IMR-90 (cell line): ENCODE data around the gene COLEC11. TPM values are rescaled to one million over a fixed set of nuclear protein-coding genes. Genes with fewer than 3 reads are reported as not detected.

Experiments
- ATAC-seq: fragments of 200-7000 bp; cut with Tn5 transposase; 2 replicates; pipeline ENCODE4 v1.9.1; 2020; ENCODE audit warnings: low read depth, mild to moderate bottlenecking, moderate library complexity
- BruUV-seq: library from RNA; stranded (reverse); fragments of 400-500 nt; replicated peaks from 2 replicates; lab custom pipeline; 2021; lab: Mats Ljungman, UMichigan
- CTCF ChIA-PET: fragments of 300-600 bp; formaldehyde crosslinking; extraction: SDS; loops from one replicate; lab custom pipeline; 2021; ENCODE audit warnings: antibody characterized with exemption; lab: Yijun Ruan, JAX
- POLR2A ChIA-PET: fragments of 300-600 bp; sonication (Branson Sonifier 250); formaldehyde crosslinking; loops from one replicate; lab custom pipeline; 2022; ENCODE audit warnings: antibody characterized with exemption; ENCODE audit not compliant: unreplicated experiment; lab: Charles Lee
- DNase-seq: peaks from one replicate; pipeline ENCODE4 v3.0.0; 2013
- H2AFZ ChIP-seq: replicated peaks from 2 replicates; pipeline ENCODE3; 2013; ENCODE audit warnings: low read length, mild to moderate bottlenecking; ENCODE audit not compliant: poor library complexity
- H2AK5ac ChIP-seq: 2 replicates; pipeline ENCODE4 v1.6.1; 2013; ENCODE audit warnings: low read depth, low read length, inconsistent platforms
- H2AK9ac ChIP-seq: replicated peaks from 2 replicates; pipeline ENCODE3; 2013; ENCODE audit warnings: mild to moderate bottlenecking, low read depth, low read length, moderate library complexity; ENCODE audit not compliant: poor library complexity
- H2BK120ac ChIP-seq: 2 replicates; pipeline ENCODE4 v1.6.1; 2013; ENCODE audit warnings: low read depth, low read length, inconsistent platforms
- H2BK15ac ChIP-seq: 3 replicates; pipeline ENCODE4 v1.6.1; 2013; ENCODE audit warnings: low read depth, low read length, inconsistent platforms
- H2BK20ac ChIP-seq: 2 replicates; pipeline ENCODE4 v1.6.1; 2013; ENCODE audit warnings: low read depth, mild to moderate bottlenecking, inconsistent platforms, low read length, moderate library complexity
- H2BK5ac ChIP-seq: 2 replicates; pipeline ENCODE4 v1.6.1; 2013; ENCODE audit warnings: mild to moderate bottlenecking, low read depth, low read length, inconsistent platforms; ENCODE audit not compliant: poor library complexity, severe bottlenecking
- H3K14ac ChIP-seq: replicated peaks from 2 replicates; pipeline ENCODE4 v1.6.1; 2013; ENCODE audit warnings: low read depth, low read length, inconsistent platforms
- H3K18ac ChIP-seq: 2 replicates; pipeline ENCODE4 v1.6.1; 2013; ENCODE audit warnings: low read depth, low read length, control low read depth
- H3K23ac ChIP-seq: 2 replicates; pipeline ENCODE4 v1.6.1; 2013; ENCODE audit warnings: low read depth, low read length, inconsistent platforms
- H3K27ac ChIP-seq: 2 replicates; pipeline ENCODE4 v1.5.1; 2013; ENCODE audit warnings: mild to moderate bottlenecking, control low read depth, low read length; ENCODE audit not compliant: insufficient read depth
- H3K27me3 ChIP-seq: 2 replicates; pipeline ENCODE4 v1.6.1; 2013; ENCODE audit warnings: low read length; ENCODE audit not compliant: control insufficient read depth, insufficient read depth
- H3K36me3 ChIP-seq: 2 replicates; pipeline ENCODE4 v1.6.1; 2013; ENCODE audit warnings: low read length, mixed read lengths; ENCODE audit not compliant: control insufficient read depth, insufficient read depth
- H3K4ac ChIP-seq: 2 replicates; pipeline ENCODE4 v1.6.1; 2013; ENCODE audit warnings: low read depth, low read length, inconsistent platforms
- H3K4me1 ChIP-seq: 2 replicates; pipeline ENCODE4 v1.6.1; 2013; ENCODE audit warnings: low read length, mixed read lengths; ENCODE audit not compliant: control insufficient read depth, insufficient read depth
- H3K4me2 ChIP-seq: 2 replicates; pipeline ENCODE4 v1.6.1; 2013; ENCODE audit warnings: low read depth, mild to moderate bottlenecking, control low read depth, low read length, moderate library complexity
- H3K4me3 ChIP-seq: 2 replicates; pipeline ENCODE4 v1.5.1; 2013; ENCODE audit warnings: low read depth, mild to moderate bottlenecking, control low read depth, low read length, moderate library complexity; ENCODE audit not compliant: insufficient read depth
- H3K56ac ChIP-seq: 2 replicates; pipeline ENCODE4 v1.6.1; 2013; ENCODE audit warnings: low read length, inconsistent platforms; ENCODE audit not compliant: insufficient read depth; ENCODE audit errors: extremely low read depth
- H3K79me1 ChIP-seq, 2 experiments: 2 replicates each; pipeline ENCODE4 v1.6.1; 2013; ENCODE audit warnings: low read length in 2 of 2, inconsistent platforms in 1 of 2, low read depth in 1 of 2
- H3K9ac ChIP-seq: 2 replicates; pipeline ENCODE4 v1.6.1; 2013; ENCODE audit warnings: low read depth, low read length, control low read depth
- H3K9me1 ChIP-seq: 2 replicates; pipeline ENCODE4 v1.6.1; 2013; ENCODE audit warnings: low read length, inconsistent platforms; ENCODE audit not compliant: insufficient read depth
- H3K9me3 ChIP-seq: 2 replicates; pipeline ENCODE4 v1.6.1; 2013; ENCODE audit warnings: low read length; ENCODE audit not compliant: control insufficient read depth, insufficient read depth
- H4K20me1 ChIP-seq: 2 replicates; pipeline ENCODE4 v1.6.1; 2013; ENCODE audit warnings: low read length, inconsistent platforms; ENCODE audit not compliant: insufficient read depth
- H4K5ac ChIP-seq: 2 replicates; pipeline ENCODE4 v1.6.1; 2013; ENCODE audit warnings: mild to moderate bottlenecking, low read depth, low read length, control low read depth
- H4K8ac ChIP-seq, 2 experiments: 2 replicates each; pipeline ENCODE4 v1.6.1; 2013; ENCODE audit warnings: low read depth in 2 of 2, low read length in 2 of 2, control low read depth in 1 of 2, inconsistent platforms in 1 of 2
- H4K91ac ChIP-seq: 2 replicates; pipeline ENCODE4 v1.6.1; 2013; ENCODE audit warnings: low read depth, low read length, inconsistent platforms; ENCODE audit not compliant: insufficient read depth
- BHLHE40 ChIP-seq: fragments of 150-350 bp; IDR thresholded peaks from 2 replicates; pipeline ENCODE4 v1.6.1; 2016; ENCODE audit warnings: mild to moderate bottlenecking, low read depth, low read length
- CEBPB ChIP-seq: IDR thresholded peaks from 2 replicates; pipeline ENCODE4 v1.6.1; 2012; ENCODE audit warnings: low read depth, low read length, improper control_type of control experiment
- CHD1 ChIP-seq: IDR thresholded peaks from 2 replicates; pipeline ENCODE4 v1.6.1; 2012; ENCODE audit warnings: low read depth, low read length, improper control_type of control experiment
- CTCF ChIP-seq: conservative IDR thresholded peaks from 2 replicates; pipeline ENCODE4 v1.5.1; 2012; ENCODE audit warnings: mild to moderate bottlenecking, low read depth, low read length, improper control_type of control experiment
- ELK1 ChIP-seq: fragments of 150-350 bp; IDR thresholded peaks from 2 replicates; pipeline ENCODE4 v1.6.1; 2016; ENCODE audit warnings: low read depth, mild to moderate bottlenecking, low read length, moderate library complexity, borderline replicate concordance
- FOS ChIP-seq: fragments of 150-350 bp; IDR thresholded peaks from 2 replicates; pipeline ENCODE4 v1.6.1; 2016; ENCODE audit warnings: low read depth, low read length
- MAFK ChIP-seq: IDR thresholded peaks from 2 replicates; pipeline ENCODE4 v1.6.1; 2012; ENCODE audit warnings: low read depth, low read length, improper control_type of control experiment
- MAZ ChIP-seq: IDR thresholded peaks from 2 replicates; pipeline ENCODE4 v1.6.1; 2012; ENCODE audit warnings: low read depth, mild to moderate bottlenecking, low read length, improper control_type of control experiment, moderate library complexity, borderline replicate concordance
- MXI1 ChIP-seq: IDR thresholded peaks from 2 replicates; pipeline ENCODE4 v1.6.1; 2012; ENCODE audit warnings: low read depth, mild to moderate bottlenecking, low read length, moderate library complexity, borderline replicate concordance
- POLR2A ChIP-seq: IDR thresholded peaks from 2 replicates; pipeline ENCODE4 v1.6.1; 2012; ENCODE audit warnings: mild to moderate bottlenecking, low read depth, low read length
- RAD21 ChIP-seq: IDR thresholded peaks from 2 replicates; pipeline ENCODE4 v1.6.1; 2012; ENCODE audit warnings: low read length, improper control_type of control experiment
- RCOR1 ChIP-seq: IDR thresholded peaks from 2 replicates; pipeline ENCODE4 v1.6.1; 2012; ENCODE audit warnings: mild to moderate bottlenecking, low read length, improper control_type of control experiment; ENCODE audit not compliant: insufficient replicate concordance
- RFX5 ChIP-seq: IDR thresholded peaks from 2 replicates; pipeline ENCODE4 v1.8.0; 2012; ENCODE audit warnings: low read depth, mild to moderate bottlenecking, low read length, moderate library complexity
- SMC3 ChIP-seq: fragments of 150-350 bp; IDR thresholded peaks from 2 replicates; pipeline ENCODE4 v1.6.1; 2016; ENCODE audit warnings: low read depth, mild to moderate bottlenecking, antibody characterized with exemption, low read length, moderate library complexity
- USF2 ChIP-seq: fragments of 150-350 bp; IDR thresholded peaks from 2 replicates; pipeline ENCODE4 v1.6.1; 2017; ENCODE audit warnings: mild to moderate bottlenecking, antibody characterized with exemption, low read length, low read depth
- WGBS, 2 experiments: methylation state at CpG; one replicate each; pipeline versions ENCODE4 v1.1.5 to v1.1.7; 2013; ENCODE audit warnings: missing lambda C conversion rate in 2 of 2; ENCODE audit not compliant: insufficient read length in 1 of 2; ENCODE audit errors: extremely low coverage in 2 of 2; 5-methylcytosine and 5-hydroxymethylcytosine counted together
- dilution Hi-C: fragments of 300-500 bp; cut with HindIII; formaldehyde crosslinking; loops from one replicate; pipeline ENCODE4 v1.14.3; 2018; ENCODE audit warnings: low sequenced_read_pairs; ENCODE audit not compliant: unreplicated experiment
- in situ Hi-C: fragments of 300-500 bp; cut with MboI; formaldehyde crosslinking; loops from 3 replicates; pipeline ENCODE4 v1.14.3; 2019; ENCODE audit warnings: low sequenced_read_pairs, inconsistent platforms, mixed read lengths
- intact Hi-C: fragments of 100-400 bp; cut with micrococcal nuclease; formaldehyde crosslinking; loops from 2 replicates; pipeline ENCODE4 v1.10.0; 2022
- polyA plus RNA-seq, 3 experiments: library from polyadenylated mRNA; depleted of rRNA; stranded (reverse); fragments of >200 nt; gene quantifications; 2 replicates each; pipeline ENCODE4 v1.2.3, GENCODE V29; 2012; ENCODE audit warnings: low replicate concordance in 1 of 3
- total RNA-seq: library from RNA; depleted of rRNA; stranded (reverse); fragments of >200 nt; gene quantifications from 2 replicates; pipeline ENCODE4 v1.2.3, GENCODE V29; 2012

COLEC11 gene
- total and polyA plus RNA-seq, 2 of the 4 experiments (the other 2 are of a cell fraction), result under 0.01 to 0.24 TPM

GRCh38 chr2:3678212-3678611 lies 83.3 kb downstream of the COLEC11 start:
- peaks cover 8% of the 10 kb centered on the region for H3K27me3 ChIP-seq
- H3K9me1 ChIP-seq, result no peaks in the 10 kb centered on the region
- H3K4me3 ChIP-seq, result no peak overlapping the region
- no peak overlapping the region for H3K27ac ChIP-seq
- 73% methylated on average over 9 of the region's 9 CpGs; no CpG with 5 or more reads in 1 of the 2 experiments for WGBS, 2 experiments
- no peak overlapping the region for H2AK9ac ChIP-seq
- no peak overlapping the region for H3K23ac ChIP-seq
- no peak for ATAC-seq
- H3K9ac ChIP-seq, result no peak overlapping the region
- DNase-seq, result no peak
- no peaks in the 10 kb centered on the region for H4K20me1 ChIP-seq
- H2BK120ac ChIP-seq, result no peak overlapping the region
- H3K14ac ChIP-seq, result no peak overlapping the region
- H4K8ac ChIP-seq, result no peak overlapping the region
- H2BK20ac ChIP-seq, result no peak overlapping the region
- H3K18ac ChIP-seq, result no peak overlapping the region
- no TSS peak for BruUV-seq
- ChIA-PET POLR2A (no interaction called here), CTCF (no interaction called here)
- no peaks in the 10 kb centered on the region for H3K4me1 ChIP-seq
- no peaks in the 10 kb centered on the region for H3K36me3 ChIP-seq
- no peak overlapping the region for H3K4ac ChIP-seq
- no peaks in the 10 kb centered on the region for H3K79me1 ChIP-seq
- no peak overlapping the region for H4K91ac ChIP-seq
- no peak for TF ChIP-seq RFX5
- no peak for TF ChIP-seq BHLHE40
- no peak for TF ChIP-seq USF2
- TF ChIP-seq POLR2A, result no peak
- no peak for TF ChIP-seq RCOR1
- no peak for TF ChIP-seq SMC3
- no peak for TF ChIP-seq ELK1
- no peak for TF ChIP-seq CEBPB
- TF ChIP-seq MAFK, result no peak
- no peak for TF ChIP-seq CTCF
- no peak for TF ChIP-seq MXI1
- no peak for TF ChIP-seq CHD1
- no peak for TF ChIP-seq MAZ
- TF ChIP-seq RAD21, result no peak
- no peak for TF ChIP-seq FOS
- intact Hi-C loops (no loop called here), dilution Hi-C loops (no loop called here), in situ Hi-C loops (no loop called here)
- no peak overlapping the region for H3K4me2 ChIP-seq
- H2AFZ ChIP-seq, result no peak overlapping the region
- no peak overlapping the region for H4K5ac ChIP-seq
- no peak overlapping the region for H3K56ac ChIP-seq
- no peaks in the 10 kb centered on the region for H3K9me3 ChIP-seq
- H2BK15ac ChIP-seq, result no peak overlapping the region
- H2BK5ac ChIP-seq, result no peak overlapping the region
- H2AK5ac ChIP-seq, result no peak overlapping the region
